Glutamatergic neuron (in vitro differentiated cells): ENCODE results near the gene EXOSC2. TPM values are rescaled to one million over a fixed set of nuclear protein-coding genes. Genes with fewer than 3 reads are reported as not detected.
A peak's percentile ranks its signal among the peaks of the same experiment; 100 is the strongest.

Experiments used
- DNase-seq: peaks from one replicate; pipeline ENCODE4 v3.0.0; 2022
- H3K27ac Mint-ChIP-seq: one replicate; pipeline ENCODE4 v1.8.0; 2020; ENCODE audit warnings: mild to moderate bottlenecking, mixed read lengths, inconsistent platforms; ENCODE audit not compliant: unreplicated experiment
- H3K27me3 Mint-ChIP-seq: one replicate; pipeline ENCODE4 v1.8.0; 2020; ENCODE audit warnings: mild to moderate bottlenecking, moderate library complexity, mixed read lengths, inconsistent platforms; ENCODE audit not compliant: unreplicated experiment
- H3K36me3 Mint-ChIP-seq: one replicate; pipeline ENCODE4 v1.8.0; 2020; ENCODE audit warnings: mild to moderate bottlenecking, mixed read lengths, inconsistent platforms; ENCODE audit not compliant: unreplicated experiment
- H3K4me1 Mint-ChIP-seq: one replicate; pipeline ENCODE4 v1.8.0; 2020; ENCODE audit warnings: mild to moderate bottlenecking, low read depth, mixed read lengths, inconsistent platforms; ENCODE audit not compliant: unreplicated experiment
- H3K4me3 Mint-ChIP-seq: one replicate; pipeline ENCODE4 v1.8.0; 2020; ENCODE audit warnings: mild to moderate bottlenecking, mixed read lengths, inconsistent platforms; ENCODE audit not compliant: unreplicated experiment
- H3K9me3 Mint-ChIP-seq: one replicate; pipeline ENCODE4 v1.8.0; 2020; ENCODE audit warnings: mild to moderate bottlenecking, moderate library complexity, mixed read lengths, inconsistent platforms; ENCODE audit not compliant: unreplicated experiment
- total RNA-seq: library from RNA; stranded (reverse); fragmentation: NEBNext Ultra II Directional; extraction: Animal tissue kit (Norgen Biotek cat#: 25700); gene quantifications from one replicate; pipeline ENCODE4 v1.2.1, GENCODE V29; 2021; ENCODE audit not compliant: unreplicated experiment
- TF ChIP-seq, protein P1 (sequence below): fragments of 200-600 bp; sonication (generic); IDR thresholded peaks from one replicate; pipeline ENCODE4 v1.5.0; 2021; ENCODE audit not compliant: partially characterized antibody, unreplicated experiment

Gene EXOSC2
- total RNA-seq, 1 donor from 2014 or later: 43.3 TPM

DNA sequence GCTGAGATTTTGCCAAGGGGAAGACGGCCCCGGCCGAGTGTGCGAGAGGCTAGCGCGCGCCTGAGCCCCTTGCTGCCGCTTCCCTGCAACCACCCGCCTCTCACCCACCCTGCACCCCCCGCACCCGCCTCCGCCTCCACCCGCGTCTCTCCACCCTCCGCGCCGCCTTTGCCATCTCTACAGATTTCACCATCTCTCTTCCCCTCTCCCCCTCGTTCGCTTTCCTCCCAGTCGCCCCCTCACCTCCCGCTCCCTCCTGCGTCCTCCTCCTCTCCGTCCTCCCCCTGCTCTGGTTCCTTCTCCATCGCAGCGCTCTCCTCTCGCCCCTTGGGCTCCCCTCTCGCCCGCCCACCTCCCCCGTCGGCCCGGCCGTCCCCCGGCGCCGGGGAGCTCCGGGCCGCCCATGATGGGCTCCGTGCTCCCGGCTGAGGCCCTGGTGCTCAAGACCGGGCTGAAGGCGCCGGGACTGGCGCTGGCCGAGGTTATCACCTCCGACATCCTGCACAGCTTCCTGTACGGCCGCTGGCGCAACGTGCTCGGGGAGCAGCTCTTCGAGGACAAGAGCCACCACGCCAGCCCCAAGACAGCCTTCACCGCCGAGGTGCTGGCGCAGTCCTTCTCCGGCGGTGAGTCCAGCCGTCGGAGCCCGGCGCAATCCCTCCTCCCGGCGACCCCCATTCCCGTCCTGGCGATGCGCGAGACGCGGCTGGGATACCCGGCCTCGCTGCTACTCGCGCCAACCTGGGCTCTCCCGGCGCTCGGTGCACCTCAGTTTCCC lies 29.1 kb upstream of the EXOSC2 start, which contains the start of gene PRDM12:
Gene PRDM12, plus strand, starts transcription at position 344 of the 778 bp plus-strand sequence. Its CDS starts 60 bp downstream, at position 404.
- Mint-ChIP-seq H3K27ac (no peak within 1 kb of the TSS), H3K4me3 (peak within 1 kb of the TSS; percentile 76), H3K4me1 (peaks cover 7% of the 10 kb centered on the region), H3K27me3 (peaks cover 23% of the 10 kb centered on the region), H3K36me3 (no peaks in the 10 kb centered on the region), H3K9me3 (peaks cover 9% of the 10 kb centered on the region)
- TF ChIP-seq, protein P1, sequence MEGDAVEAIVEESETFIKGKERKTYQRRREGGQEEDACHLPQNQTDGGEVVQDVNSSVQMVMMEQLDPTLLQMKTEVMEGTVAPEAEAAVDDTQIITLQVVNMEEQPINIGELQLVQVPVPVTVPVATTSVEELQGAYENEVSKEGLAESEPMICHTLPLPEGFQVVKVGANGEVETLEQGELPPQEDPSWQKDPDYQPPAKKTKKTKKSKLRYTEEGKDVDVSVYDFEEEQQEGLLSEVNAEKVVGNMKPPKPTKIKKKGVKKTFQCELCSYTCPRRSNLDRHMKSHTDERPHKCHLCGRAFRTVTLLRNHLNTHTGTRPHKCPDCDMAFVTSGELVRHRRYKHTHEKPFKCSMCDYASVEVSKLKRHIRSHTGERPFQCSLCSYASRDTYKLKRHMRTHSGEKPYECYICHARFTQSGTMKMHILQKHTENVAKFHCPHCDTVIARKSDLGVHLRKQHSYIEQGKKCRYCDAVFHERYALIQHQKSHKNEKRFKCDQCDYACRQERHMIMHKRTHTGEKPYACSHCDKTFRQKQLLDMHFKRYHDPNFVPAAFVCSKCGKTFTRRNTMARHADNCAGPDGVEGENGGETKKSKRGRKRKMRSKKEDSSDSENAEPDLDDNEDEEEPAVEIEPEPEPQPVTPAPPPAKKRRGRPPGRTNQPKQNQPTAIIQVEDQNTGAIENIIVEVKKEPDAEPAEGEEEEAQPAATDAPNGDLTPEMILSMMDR: no peak
- DNase-seq: peak; percentile 51

DNA sequence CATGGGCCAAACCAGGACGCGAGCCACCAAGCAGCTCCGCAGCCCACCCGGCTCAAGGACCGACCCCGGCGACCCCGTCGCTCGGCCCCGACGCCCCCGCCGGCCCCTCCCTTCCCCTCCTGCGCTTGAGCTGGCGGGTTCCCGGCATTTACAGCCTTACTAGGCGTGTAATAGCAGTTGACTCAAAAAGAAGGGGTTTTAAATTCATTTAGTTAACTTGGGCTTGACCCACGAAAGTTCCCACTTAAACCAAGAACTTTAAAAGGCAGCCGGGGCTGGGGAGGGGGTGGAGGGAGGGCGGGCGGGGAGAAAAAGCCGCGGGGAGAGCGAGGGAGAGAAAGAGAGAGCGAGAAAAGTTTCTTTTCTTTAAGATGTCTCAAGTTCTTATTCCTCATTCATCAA lies 28.6 kb upstream of the EXOSC2 start:
- Mint-ChIP-seq H3K36me3 (no peaks in the 10 kb centered on the region), H3K4me3 (peak overlapping the region; percentile 76), H3K27ac (no peak overlapping the region), H3K27me3 (peaks cover 23% of the 10 kb centered on the region), H3K4me1 (peaks cover 7% of the 10 kb centered on the region), H3K9me3 (peaks cover 9% of the 10 kb centered on the region)
- no peak for DNase-seq
- TF ChIP-seq, protein P1: no peak

DNA sequence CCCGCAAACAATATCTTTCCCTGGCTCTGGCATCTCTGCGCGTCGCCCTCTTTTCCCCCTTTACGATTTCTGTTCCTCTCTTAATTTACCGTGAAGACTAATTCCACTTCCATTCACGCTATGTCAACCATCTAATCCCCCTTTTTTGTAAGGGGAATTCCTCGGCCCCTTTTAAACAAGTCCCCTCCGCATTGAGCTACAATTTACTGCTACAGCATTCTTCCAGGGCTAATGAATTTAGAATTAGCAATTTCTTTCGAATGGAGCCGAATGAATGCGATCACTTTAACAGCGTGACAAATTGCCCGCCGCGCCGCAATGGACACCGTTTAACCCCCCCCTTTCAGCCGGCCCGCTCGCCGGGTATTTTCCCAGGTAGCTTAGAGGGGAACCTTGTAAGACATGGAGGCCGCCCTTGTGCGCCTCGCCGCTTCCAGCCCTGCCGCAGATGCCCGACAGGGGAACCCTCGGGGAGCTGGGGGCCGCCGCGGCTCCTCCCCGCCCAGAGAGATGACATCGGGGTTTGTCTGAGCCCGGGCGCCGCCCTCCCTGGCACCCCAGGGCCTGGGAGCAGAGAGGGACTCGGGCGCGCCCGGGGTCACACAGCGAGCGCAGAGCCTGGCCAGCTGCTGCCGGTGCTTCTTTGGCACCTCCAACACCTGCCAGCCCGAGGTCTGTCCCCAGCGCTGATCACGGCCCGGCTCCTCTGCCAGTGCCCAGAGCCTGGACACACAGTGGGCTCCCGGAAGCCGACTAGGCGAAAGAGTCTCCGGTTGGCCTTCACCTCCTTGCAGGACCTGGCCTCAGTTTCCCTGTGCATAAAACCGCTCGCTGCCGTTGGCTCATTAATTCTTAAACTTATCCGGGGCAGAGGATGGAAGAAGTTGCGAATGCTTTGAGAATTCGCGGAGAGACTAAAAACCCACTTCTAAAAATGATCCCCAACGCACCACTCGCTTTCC lies 27.9 kb upstream of the EXOSC2 start:
- peaks cover 11% of the 10 kb centered on the region for H3K9me3 Mint-ChIP-seq
- no peaks in the 10 kb centered on the region for H3K36me3 Mint-ChIP-seq
- H3K27me3 Mint-ChIP-seq: peaks cover 25% of the 10 kb centered on the region
- peak overlapping the region; percentile 76 for H3K4me3 Mint-ChIP-seq
- no peak overlapping the region for H3K27ac Mint-ChIP-seq
- TF ChIP-seq, protein P1: no peak
- DNase-seq: peak; percentile 46
- H3K4me1 Mint-ChIP-seq: peaks cover 10% of the 10 kb centered on the region

DNA sequence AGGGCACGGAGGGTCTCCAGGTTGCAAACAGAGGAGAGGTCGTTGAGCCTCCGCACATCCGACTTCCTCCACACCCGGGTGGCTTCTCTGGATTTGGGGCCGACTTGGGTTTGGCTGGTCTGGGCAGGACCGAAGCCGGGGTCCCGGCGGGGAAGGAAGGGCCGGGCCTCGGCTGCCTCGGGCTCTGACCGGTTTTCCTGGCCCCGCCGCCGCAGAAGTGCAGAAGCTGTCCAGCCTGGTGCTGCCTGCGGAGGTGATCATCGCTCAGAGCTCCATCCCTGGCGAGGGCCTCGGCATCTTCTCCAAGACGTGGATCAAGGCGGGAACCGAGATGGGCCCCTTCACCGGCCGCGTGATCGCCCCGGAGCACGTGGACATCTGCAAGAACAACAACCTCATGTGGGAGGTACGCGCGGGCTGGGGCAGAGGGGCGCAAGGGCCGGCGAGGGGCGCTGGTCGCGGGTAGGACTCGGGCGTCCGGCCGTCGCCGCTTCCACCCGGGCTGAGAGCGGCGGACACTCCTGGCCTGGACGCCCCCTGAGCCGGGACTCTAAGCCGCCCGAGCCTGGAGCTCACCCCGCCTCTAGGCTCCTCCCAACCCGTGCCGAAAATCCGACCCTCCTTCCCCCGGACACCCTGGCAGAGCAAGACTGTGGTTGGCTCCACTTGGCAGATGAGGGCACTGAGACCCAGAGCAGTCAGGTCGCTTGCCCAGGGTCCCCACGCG lies 27.0 kb upstream of the EXOSC2 start:
- Mint-ChIP-seq H3K9me3 (peaks cover 12% of the 10 kb centered on the region), H3K4me3 (no peak overlapping the region), H3K27ac (no peak overlapping the region), H3K36me3 (no peaks in the 10 kb centered on the region), H3K4me1 (peaks cover 10% of the 10 kb centered on the region), H3K27me3 (peaks cover 25% of the 10 kb centered on the region)
- peak; percentile 41 for DNase-seq
- TF ChIP-seq, protein P1: no peak
